GM18526 (cell line): ENCODE data around the gene TMIGD3.

Experiments
- POLR2A ChIP-seq: IDR thresholded peaks from 3 replicates; pipeline ENCODE4 v1.6.1; 2011; ENCODE audit not compliant: insufficient read length; ENCODE audit errors: extremely low read depth

Gene TMIGD3

DNA sequence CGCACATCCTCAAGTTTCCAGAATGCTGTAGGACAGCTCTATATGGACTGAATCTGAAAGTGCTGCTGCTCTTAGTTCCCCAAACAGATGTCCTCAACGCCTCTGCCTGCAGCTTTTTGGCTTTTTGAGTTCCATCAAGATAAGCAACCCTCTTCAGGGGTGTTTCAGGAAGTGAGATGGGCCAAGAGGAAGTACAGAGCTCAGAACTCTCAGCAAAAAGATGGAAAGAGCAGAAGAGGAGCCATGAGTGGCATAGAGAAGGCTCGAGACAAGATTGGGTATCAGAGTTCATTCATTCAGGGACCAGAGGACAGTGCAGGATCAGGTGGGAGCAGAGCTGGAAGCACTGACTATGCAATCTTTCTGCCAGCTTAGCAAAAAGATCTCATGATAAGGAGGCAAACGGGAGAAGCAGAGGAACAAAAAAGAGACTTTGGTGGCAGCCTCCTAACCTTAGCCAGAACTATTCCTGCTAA lies at the start of gene TMIGD3, which contains the start of gene ADORA3:
TMIGD3 (minus strand) TSS at position 49 of the 476 bp plus-strand sequence. CDS start 279 bp downstream, outside the sequence.
ADORA3 (minus strand) TSS at position 49 of the 476 bp plus-strand sequence. CDS start 279 bp downstream, outside the sequence.
- no peak for TF ChIP-seq POLR2A

DNA sequence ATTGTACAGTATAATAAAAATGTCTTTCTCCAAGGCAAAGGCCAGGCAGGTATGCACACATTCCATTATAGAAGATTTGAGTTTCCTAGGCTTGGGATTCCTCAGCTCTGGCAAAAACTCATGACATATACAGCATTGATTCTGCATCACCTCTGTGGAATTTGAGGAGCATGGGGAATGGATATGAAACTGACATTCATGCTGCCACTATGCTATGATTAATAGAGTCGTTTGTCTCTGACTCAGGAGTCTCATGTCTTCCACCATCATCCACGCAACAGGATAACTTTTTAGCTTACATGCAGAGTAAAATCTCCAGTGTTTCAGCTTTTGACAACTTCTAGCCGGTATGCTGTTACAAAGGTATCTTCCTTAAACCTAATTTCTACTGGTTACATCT lies 49.8 kb upstream of the TMIGD3 start:
- no peak for TF ChIP-seq POLR2A

GRCh38 chr1:111552587-111552986 lies 49.2 kb upstream of the TMIGD3 start:
- no peak for TF ChIP-seq POLR2A

GRCh38 chr1:111551623-111552411 lies 48.4 kb upstream of the TMIGD3 start:
- no peak for TF ChIP-seq POLR2A

DNA sequence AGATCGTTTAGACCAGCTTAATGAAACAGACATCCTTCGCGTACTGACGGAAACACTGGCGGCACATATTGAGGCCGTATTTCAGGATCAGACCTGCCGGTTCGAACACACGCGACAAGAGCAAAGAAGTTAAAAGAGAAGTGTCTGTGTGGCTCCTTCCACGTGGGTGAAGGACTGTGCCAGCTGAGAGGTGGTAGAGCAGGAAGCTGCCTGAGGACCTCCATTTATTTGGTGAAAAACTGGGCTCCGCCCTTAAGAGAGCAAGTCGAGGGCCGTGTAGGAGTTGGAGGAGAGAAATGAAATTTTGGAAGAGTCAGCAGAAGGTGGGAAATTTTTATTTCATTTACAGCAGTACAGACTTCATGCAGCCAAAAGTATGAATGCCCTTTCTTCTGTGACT lies 38.8 kb upstream of the TMIGD3 start:
- no peak for TF ChIP-seq POLR2A

DNA sequence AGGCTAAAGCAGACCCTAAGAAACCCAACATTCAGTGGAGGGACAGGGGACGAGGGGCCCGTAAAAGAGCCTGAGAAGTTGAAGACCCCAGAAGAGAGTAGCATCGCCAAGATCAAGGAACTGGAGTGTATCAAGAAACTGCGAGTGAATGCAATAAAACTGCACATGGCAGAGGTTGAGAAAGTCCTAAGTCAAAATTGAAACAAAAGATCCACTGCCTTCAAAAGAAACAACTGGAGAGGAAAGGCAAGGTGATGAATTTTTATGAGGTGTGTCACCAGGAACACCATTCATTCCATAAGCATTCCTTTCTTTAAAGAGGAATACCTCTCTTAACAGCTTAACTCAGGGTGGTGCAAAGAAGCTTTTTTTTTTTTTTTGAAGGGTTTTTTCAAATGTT lies 38.3 kb upstream of the TMIGD3 start:
- no peak for TF ChIP-seq POLR2A

DNA sequence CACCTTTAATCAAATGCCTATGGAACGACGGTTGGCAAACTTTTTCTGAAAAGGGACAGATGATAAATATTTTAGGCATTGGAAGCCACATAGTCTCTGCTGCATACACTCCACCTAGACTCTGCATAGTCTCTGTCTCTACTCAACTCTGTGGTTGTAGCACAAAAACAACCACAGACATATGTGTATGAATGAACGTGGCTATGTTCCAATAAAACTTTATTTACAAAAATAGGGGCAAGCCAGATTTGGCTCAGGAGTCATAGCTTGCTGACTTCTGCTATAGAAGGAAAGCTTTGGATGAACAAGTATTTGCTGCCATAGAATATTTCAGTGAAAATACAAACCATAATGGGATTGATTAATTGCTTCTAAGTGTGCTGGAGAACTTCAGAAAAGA lies 37.5 kb upstream of the TMIGD3 start:
- TF ChIP-seq POLR2A = no peak

DNA sequence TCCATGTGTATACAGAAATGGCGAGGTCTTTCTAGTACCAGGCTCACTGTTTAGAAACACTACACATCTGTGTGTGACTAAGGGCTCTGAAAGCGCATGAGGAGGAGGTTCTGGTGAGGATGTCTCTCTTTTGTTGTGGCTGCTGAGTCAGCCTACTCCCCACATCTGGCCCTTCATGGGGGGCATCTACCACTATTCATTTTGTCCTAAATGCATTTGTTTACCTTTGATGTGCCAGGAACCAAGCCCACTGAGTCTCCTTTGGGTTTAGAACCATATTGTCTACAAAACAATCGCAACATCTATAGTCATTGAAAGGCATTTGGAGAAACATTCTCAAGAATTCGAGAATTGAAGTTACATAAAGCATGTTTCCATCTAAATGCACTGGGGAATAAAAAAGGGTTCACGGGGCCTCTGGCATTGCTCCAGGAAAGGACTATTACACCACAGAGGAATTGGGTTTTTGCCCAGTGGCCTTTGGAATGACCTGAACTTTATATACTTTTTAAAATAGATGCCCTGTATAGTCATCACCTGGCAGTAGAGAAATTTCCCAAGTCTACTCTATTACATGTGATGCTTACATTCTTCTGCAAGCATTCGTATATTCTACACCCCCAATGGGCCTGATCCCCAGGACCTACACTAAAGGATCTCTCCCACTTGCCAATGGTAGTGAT lies 35.1 kb upstream of the TMIGD3 start:
- TF ChIP-seq POLR2A = no peak

- no peak for TF ChIP-seq POLR2A
Observed at GRCh38 chr1:111535256-111536191, 32.1 kb upstream of the TMIGD3 start.

DNA sequence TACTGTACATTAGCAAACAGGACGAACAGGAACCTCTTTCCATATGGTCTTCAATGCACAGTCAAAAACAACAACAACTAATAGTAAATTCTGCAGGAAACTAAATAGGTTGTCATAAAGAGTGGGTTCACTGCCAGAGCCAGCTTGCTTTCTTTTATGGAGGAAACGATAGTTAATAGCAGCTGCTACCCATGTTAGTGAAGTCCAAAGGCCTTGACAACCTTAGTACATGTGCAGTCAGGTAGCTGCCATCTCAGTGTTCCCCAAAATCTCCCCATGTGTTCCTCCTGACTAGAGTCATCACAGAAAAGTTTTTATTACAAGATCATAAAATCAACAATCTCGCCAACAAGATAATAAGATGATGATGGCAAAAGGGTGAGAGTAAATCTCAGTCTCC lies 16.6 kb upstream of the TMIGD3 start:
- TF ChIP-seq POLR2A = no peak

GRCh38 chr1:111517469-111518225 lies 14.2 kb upstream of the TMIGD3 start:
- TF ChIP-seq POLR2A = no peak

DNA sequence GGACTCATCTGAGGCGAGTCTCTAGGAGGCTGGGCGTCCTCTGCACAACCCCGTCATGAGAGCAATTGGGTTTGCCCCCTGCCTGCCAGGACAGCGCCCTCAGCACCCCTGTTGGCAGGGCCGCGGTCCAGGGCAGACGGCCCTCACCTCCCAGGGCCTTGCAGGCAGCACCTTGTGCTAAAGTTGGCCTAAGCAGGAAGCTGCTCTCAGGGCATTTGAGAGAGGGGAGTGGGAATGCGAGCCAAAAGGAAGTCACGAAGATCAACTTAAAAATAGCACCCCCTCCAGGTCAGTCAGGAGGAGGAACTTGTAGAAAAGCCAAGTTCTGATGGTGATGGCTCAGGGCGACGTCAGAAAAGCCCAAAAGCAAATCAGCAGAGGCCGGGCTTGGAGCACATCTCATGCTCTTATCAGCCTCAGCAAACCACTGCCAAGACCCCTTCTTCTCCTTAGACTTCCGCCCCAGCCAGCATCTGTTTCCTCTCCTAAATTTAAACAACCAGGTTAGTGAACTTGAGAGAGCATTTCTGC lies 12.6 kb upstream of the TMIGD3 start:
- TF ChIP-seq POLR2A = no peak

- no peak for TF ChIP-seq POLR2A
Observed at GRCh38 chr1:111515291-111516004, 12.0 kb upstream of the TMIGD3 start.
